DOHH2 (cell line): ENCODE data around the gene CEBPG.

Experiments used
- H3F3A ChIP-seq: fragments of 200-600 bp; sonication (generic), shearing (Covaris generic); 2 replicates; pipeline ENCODE4 v1.6.0; 2016; ENCODE audit warnings: antibody characterized with exemption, mild to moderate bottlenecking; ENCODE audit not compliant: control insufficient read depth, insufficient read depth
- H3K27ac ChIP-seq: fragments of 200-600 bp; sonication (generic); 2 replicates; pipeline ENCODE4 v1.5.1; 2014; ENCODE audit warnings: low read depth, mild to moderate bottlenecking, low read length, moderate library complexity
- H3K27me3 ChIP-seq: fragments of 200-600 bp; sonication (generic); 2 replicates; pipeline ENCODE4 v1.6.1; 2014; ENCODE audit warnings: mild to moderate bottlenecking, low read length, mixed read lengths; ENCODE audit not compliant: control insufficient read depth
- H3K36me3 ChIP-seq: fragments of 200-600 bp; sonication (generic); 2 replicates; pipeline ENCODE4 v1.6.1; 2014; ENCODE audit warnings: mild to moderate bottlenecking, low read length, moderate library complexity, mixed read lengths; ENCODE audit not compliant: control insufficient read depth
- H3K4me1 ChIP-seq: fragments of 200-600 bp; sonication (generic); 2 replicates; pipeline ENCODE4 v1.6.1; 2014; ENCODE audit warnings: mild to moderate bottlenecking, low read length, mixed read lengths; ENCODE audit not compliant: control insufficient read depth
- H3K4me2 ChIP-seq: fragments of 200-600 bp; sonication (generic); 2 replicates; pipeline ENCODE4 v1.6.0; 2014; ENCODE audit warnings: mild to moderate bottlenecking, low read length, moderate library complexity
- H3K4me3 ChIP-seq: fragments of 200-600 bp; sonication (generic); 2 replicates; pipeline ENCODE4 v1.5.1; 2014; ENCODE audit warnings: mild to moderate bottlenecking, low read length, mixed read lengths
- H3K79me2 ChIP-seq: fragments of 200-600 bp; sonication (generic); 2 replicates; pipeline ENCODE4 v1.6.1; 2014; ENCODE audit warnings: mild to moderate bottlenecking, low read length, mixed read lengths; ENCODE audit not compliant: control insufficient read depth
- H3K9me2 ChIP-seq: fragments of 200-600 bp; sonication (generic); replicated peaks from 2 replicates; pipeline ENCODE4 v1.6.1; 2014; ENCODE audit warnings: mild to moderate bottlenecking, low read length, mixed read lengths; ENCODE audit not compliant: control insufficient read depth
- H3K9me3 ChIP-seq: fragments of 200-600 bp; sonication (generic); 2 replicates; pipeline ENCODE4 v1.6.1; 2014; ENCODE audit warnings: antibody characterized with exemption, low read length, mixed read lengths; ENCODE audit not compliant: control insufficient read depth, insufficient read depth
- H4K20me1 ChIP-seq: fragments of 200-600 bp; sonication (generic); 2 replicates; pipeline ENCODE4 v1.6.0; 2014; ENCODE audit warnings: low read depth, mild to moderate bottlenecking, antibody characterized with exemption, low read length, moderate library complexity; ENCODE audit not compliant: control insufficient read depth, insufficient read depth
- CTCF ChIP-seq: fragments of 200-600 bp; sonication (generic); IDR thresholded peaks from one replicate; pipeline ENCODE4 v1.5.1; 2014; ENCODE audit warnings: antibody characterized with exemption, mild to moderate bottlenecking, low read depth, low read length; ENCODE audit not compliant: poor library complexity, severe bottlenecking
- EZH2phosphoT487 ChIP-seq: fragments of 200-600 bp; sonication (generic); IDR thresholded peaks from 2 replicates; pipeline ENCODE4 v1.6.1; 2017; ENCODE audit warnings: borderline replicate concordance, mild to moderate bottlenecking, antibody characterized with exemption, low read length, moderate library complexity, mixed read lengths

CEBPG gene

GRCh38 chr19:33363476-33363875, 10.0 kb upstream of the CEBPG start:
- Histone ChIP-seq H3K79me2 (no peaks in the 10 kb centered on the region), H3K4me3 (no peak overlapping the region), H3K4me1 (no peaks in the 10 kb centered on the region), H3K27me3 (peaks cover 23% of the 10 kb centered on the region), H4K20me1 (no peaks in the 10 kb centered on the region), H3F3A (no peaks in the 10 kb centered on the region), H3K9me2 (no peaks in the 10 kb centered on the region), H3K9me3 (no peaks in the 10 kb centered on the region), H3K27ac (no peak overlapping the region), H3K36me3 (no peaks in the 10 kb centered on the region), H3K4me2 (no peak overlapping the region)
- TF ChIP-seq CTCF, result no peak
- TF ChIP-seq EZH2phosphoT487, result no peak

GRCh38 chr19:33365691-33366090, 7.8 kb upstream of the CEBPG start:
- H3K9me2 ChIP-seq, result no peaks in the 10 kb centered on the region
- no peaks in the 10 kb centered on the region for H3F3A ChIP-seq
- H3K9me3 ChIP-seq, result no peaks in the 10 kb centered on the region
- H4K20me1 ChIP-seq, result no peaks in the 10 kb centered on the region
- no peak overlapping the region for H3K4me3 ChIP-seq
- no peaks in the 10 kb centered on the region for H3K79me2 ChIP-seq
- no peaks in the 10 kb centered on the region for H3K36me3 ChIP-seq
- H3K27me3 ChIP-seq, result peaks cover 32% of the 10 kb centered on the region
- H3K4me1 ChIP-seq, result no peaks in the 10 kb centered on the region
- no peak overlapping the region for H3K4me2 ChIP-seq
- H3K27ac ChIP-seq, result no peak overlapping the region
- TF ChIP-seq CTCF, result no peak
- no peak for TF ChIP-seq EZH2phosphoT487

- H3K27me3 ChIP-seq, result peaks cover 32% of the 10 kb centered on the region
- H3K4me3 ChIP-seq, result no peak overlapping the region
- no peak for TF ChIP-seq CTCF
- no peak for TF ChIP-seq EZH2phosphoT487
- no peaks in the 10 kb centered on the region for H3K9me2 ChIP-seq
- H3K79me2 ChIP-seq, result no peaks in the 10 kb centered on the region
- no peaks in the 10 kb centered on the region for H3F3A ChIP-seq
- H4K20me1 ChIP-seq, result no peaks in the 10 kb centered on the region
- no peaks in the 10 kb centered on the region for H3K9me3 ChIP-seq
- no peak overlapping the region for H3K4me2 ChIP-seq
- H3K27ac ChIP-seq, result no peak overlapping the region
- H3K36me3 ChIP-seq, result no peaks in the 10 kb centered on the region
- H3K4me1 ChIP-seq, result no peaks in the 10 kb centered on the region
These were observed 7.4 kb upstream of the CEBPG start for GRCh38 chr19:33366127-33366526.

DNA sequence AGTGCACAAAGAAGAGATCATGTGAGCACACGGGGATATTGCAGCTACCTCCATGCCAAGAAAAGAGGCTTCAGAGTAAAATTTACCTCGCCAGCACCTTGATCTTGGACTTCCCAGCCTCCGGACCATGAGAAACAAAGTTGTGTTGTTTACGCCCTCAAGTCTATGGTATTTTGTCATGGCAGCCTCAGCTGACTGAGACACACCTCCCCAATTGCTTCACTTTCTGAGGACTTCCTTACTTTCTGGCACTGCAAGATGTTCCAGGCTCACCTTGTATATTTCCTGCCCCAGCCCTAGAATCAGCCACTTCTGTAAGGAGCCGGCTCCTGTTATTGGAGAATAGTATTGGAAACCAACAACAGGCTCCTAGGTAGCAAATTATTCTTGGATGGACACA, 6.6 kb upstream of the CEBPG start:
- Histone ChIP-seq H3K27ac (no peak overlapping the region), H3K4me3 (no peak overlapping the region), H3K9me2 (no peaks in the 10 kb centered on the region), H3K27me3 (peaks cover 34% of the 10 kb centered on the region), H3K4me1 (peaks cover 2% of the 10 kb centered on the region), H4K20me1 (no peaks in the 10 kb centered on the region), H3F3A (peaks cover 2% of the 10 kb centered on the region; the same call in 1 of the 2 replicates), H3K36me3 (no peaks in the 10 kb centered on the region), H3K9me3 (no peaks in the 10 kb centered on the region), H3K79me2 (no peaks in the 10 kb centered on the region), H3K4me2 (no peak overlapping the region)
- TF ChIP-seq EZH2phosphoT487, result no peak
- TF ChIP-seq CTCF, result no peak
